Lower leg skin (tissue), 4 donors: ENCODE results near the gene NUDT16L1. TPM values are rescaled to one million over a fixed set of nuclear protein-coding genes. Genes with fewer than 3 reads are reported as not detected.
"Not testable (repeated sequence)": the region's sequence is repeated elsewhere in the genome, so short reads cannot be mapped to it uniquely, and the experiment has no call there.

Experiments used
- DNase-seq, 2 donors: peaks; one replicate each; pipeline ENCODE4 v3.0.0-alpha.2; 2019; ENCODE audit warnings: low spot score in 2 of 2
- H3K4me3 ChIP-seq: fragments of 200-600 bp; sonication (generic); 2 replicates; pipeline ENCODE4 v1.5.1; 2017; ENCODE audit warnings: mild to moderate bottlenecking, low read depth; ENCODE audit not compliant: poor library complexity, severe bottlenecking
- POLR2A ChIP-seq, 2 donors: fragments of 450-650 bp; IDR thresholded peaks; one replicate each; pipeline ENCODE4 v1.6.1; 2016 to 2017; ENCODE audit warnings: antibody characterized with exemption in 2 of 2, mild to moderate bottlenecking in 1 of 2, moderate library complexity in 1 of 2
- WGBS, 2 donors: methylation state at CpG; one replicate each; pipeline ENCODE4 v1.1.5; 2018; 5-methylcytosine and 5-hydroxymethylcytosine counted together
- intact Hi-C: fragments of 100-400 bp; cut with DNase I; formaldehyde crosslinking; loops from one replicate; pipeline ENCODE4 v1.15.0; 2023; ENCODE audit warnings: low total_unique reads
- total RNA-seq, 4 donors: library from RNA; depleted of rRNA; stranded (reverse); fragments of >200 nt; gene quantifications; one replicate each; pipeline ENCODE4 v1.1.0, GENCODE V29; 2016
- TF ChIP-seq, protein P1 (sequence below), 3 donors: fragments of 450-650 bp; IDR thresholded peaks; one replicate each; pipeline ENCODE4 v1.5.1; 2016; ENCODE audit warnings: antibody characterized with exemption in 3 of 3, mild to moderate bottlenecking in 3 of 3, moderate library complexity in 2 of 3

Gene NUDT16L1
- total RNA-seq, 4 donors from 2014 or later = 18.5 to 27.8 (median 23.6) TPM

DNA sequence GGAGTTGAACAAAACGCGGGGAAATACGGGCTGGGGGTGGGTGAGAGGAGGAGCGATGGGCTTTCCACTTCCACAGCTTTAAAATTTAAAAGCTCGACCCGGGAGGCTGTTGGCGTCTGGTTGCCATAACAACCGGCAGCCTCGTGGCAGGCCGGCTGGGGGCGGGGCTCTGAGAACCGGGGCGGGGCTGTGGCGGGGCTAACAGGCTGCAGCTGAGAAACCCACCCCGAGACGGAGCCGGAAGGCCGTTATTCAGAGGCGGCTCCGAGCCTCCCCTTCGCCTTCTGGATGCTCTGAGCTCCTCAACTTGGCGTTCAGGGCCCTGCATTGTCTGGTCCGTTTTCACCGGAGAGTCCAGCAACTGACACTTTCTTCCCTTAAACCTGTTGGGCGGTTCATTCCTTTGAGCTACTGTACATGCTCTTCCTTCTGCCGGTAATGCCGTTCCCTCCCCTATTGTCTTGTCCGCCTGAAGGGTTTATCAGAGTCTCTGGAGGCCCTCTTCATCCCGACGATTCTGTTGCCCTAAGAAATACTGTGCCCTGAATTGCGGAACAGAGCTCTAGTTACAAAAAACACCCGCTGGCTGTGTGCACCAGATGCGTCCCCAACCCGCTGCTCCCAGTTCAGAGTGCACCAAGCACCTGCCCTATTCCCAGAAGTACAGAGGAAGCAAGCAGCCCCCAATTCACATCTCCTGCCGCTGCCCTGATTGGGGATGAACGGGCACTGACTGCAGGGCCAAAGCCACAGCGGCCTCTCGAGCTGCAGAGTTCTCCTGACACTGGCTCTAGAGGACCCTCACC is 41.6 kb downstream of the NUDT16L1 start:
- H3K4me3 ChIP-seq = peak overlapping the region; percentile 78
- TF ChIP-seq POLR2A (IDR thresholded peaks at IDR 0.05) = no peak
- TF ChIP-seq, protein P1, sequence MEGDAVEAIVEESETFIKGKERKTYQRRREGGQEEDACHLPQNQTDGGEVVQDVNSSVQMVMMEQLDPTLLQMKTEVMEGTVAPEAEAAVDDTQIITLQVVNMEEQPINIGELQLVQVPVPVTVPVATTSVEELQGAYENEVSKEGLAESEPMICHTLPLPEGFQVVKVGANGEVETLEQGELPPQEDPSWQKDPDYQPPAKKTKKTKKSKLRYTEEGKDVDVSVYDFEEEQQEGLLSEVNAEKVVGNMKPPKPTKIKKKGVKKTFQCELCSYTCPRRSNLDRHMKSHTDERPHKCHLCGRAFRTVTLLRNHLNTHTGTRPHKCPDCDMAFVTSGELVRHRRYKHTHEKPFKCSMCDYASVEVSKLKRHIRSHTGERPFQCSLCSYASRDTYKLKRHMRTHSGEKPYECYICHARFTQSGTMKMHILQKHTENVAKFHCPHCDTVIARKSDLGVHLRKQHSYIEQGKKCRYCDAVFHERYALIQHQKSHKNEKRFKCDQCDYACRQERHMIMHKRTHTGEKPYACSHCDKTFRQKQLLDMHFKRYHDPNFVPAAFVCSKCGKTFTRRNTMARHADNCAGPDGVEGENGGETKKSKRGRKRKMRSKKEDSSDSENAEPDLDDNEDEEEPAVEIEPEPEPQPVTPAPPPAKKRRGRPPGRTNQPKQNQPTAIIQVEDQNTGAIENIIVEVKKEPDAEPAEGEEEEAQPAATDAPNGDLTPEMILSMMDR (IDR thresholded peaks at IDR 0.05) = no peak
- intact Hi-C loops = no loop called here
- DNase-seq = peak; percentile 83 to 97
- 7 to 8% methylated on average over 36 to 38 of the region's 38 CpGs for WGBS, 2 donors

DNA sequence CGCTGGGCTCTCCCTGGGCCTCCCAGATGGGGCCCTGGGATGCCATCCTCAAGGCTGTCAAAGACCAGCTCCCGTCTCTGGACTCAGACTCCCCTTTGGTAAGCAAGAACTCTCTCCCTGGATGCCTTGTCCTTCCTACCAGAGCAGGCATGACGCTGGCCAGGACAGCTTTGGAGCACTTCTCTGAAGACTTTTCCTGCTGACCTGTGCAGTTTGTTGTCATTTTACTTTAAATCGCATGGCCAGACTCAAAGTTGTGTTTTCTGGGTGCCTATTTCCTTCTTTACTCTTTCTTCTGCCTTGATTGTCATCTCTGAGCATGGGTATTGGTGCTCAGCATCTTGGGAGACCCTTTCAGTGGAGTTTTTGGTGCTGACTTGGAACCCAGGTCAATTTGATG is 43.2 kb downstream of the NUDT16L1 start:
- TF ChIP-seq, protein P1 (IDR thresholded peaks at IDR 0.05) = no peak
- no peak overlapping the region for H3K4me3 ChIP-seq
- intact Hi-C loops = no loop called here
- no peak for DNase-seq
- 86 to 95% methylated on average over 4 of the region's 4 CpGs for WGBS, 2 donors

DNA sequence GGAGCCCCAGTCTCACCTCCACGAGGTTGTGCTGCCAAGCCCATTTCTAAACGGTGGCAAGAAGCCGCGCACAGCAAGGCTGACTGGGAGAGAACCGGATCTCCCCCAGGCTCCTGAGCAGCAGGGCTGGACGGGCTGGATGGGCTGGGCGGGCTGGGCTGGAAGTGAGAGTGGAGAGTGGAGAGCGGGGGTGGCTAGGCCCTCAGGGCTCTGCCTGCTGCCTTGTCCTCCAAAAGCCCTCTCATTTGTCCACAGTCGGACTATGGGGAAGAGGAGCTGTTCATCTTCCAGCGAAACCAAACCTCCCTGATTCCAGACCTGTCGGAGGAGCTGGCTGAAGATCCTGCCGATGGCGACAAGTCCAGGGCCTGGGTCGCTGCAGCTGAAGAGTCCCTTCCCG is 44.2 kb downstream of the NUDT16L1 start:
- H3K4me3 ChIP-seq = no peak overlapping the region
- intact Hi-C loops = no loop called here
- DNase-seq = no peak
- no peak for TF ChIP-seq POLR2A (IDR thresholded peaks at IDR 0.05)
- TF ChIP-seq, protein P1 (IDR thresholded peaks at IDR 0.05) = no peak
- WGBS, 2 donors = 63 to 71% methylated on average over 14 to 15 of the region's 15 CpGs

DNA sequence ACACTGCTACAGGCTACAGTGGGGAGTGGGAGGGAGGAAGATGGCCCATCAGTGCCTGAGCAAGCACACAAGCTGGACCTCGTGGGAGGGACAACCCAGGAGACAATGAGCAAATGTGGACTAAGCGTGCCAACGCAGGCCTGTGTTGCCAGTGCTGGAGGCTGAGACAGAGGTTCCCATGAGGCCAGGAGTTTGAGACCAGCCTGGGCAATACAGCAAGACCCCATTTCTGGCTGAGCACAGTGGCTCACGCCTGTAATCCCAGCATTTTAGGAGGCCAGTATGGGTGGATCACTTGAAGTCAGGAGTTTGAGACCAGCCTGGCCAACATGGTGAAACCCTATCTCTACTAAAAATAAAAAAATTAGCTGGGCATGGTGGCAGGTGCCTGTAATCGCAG is 45.0 kb downstream of the NUDT16L1 start:
- H3K4me3 ChIP-seq, DNase-seq, intact Hi-C loops: not testable (repeated sequence)
- WGBS, 2 donors = 75 to 80% methylated on average over 5 of the region's 5 CpGs

DNA sequence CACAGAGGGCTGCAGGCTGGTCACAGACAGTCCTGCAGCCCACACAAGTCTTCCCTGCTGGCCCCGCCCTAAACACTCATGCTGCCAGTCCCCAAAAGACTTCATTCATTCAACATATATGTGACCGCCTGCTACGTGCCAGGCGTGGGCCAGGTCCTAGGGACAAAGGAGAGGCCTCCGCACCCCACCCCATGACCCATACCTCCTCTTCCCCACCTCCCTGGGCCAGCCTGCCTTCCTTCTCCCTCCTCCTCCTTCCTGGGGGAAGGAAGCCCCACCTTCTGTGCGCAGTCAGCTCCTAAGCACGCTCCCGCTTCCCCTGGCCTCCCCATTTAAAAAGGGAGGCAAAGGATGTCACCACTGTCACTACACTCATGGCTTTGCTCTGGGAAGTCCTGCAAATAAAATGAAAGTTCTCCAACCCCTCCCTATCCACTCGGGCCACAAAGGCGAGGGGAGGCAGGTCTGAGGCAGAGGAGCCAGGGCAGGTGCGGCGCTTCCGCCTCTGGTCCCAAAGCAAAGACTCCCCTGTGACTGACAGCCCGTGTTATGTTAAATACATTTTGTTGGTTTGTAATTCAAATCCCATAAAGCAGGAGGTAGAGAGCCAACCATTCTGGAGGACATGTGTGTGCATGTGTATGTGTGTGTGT is 50.0 kb downstream of the NUDT16L1 start:
- DNase-seq = no peak
- intact Hi-C loops = no loop called here
- H3K4me3 ChIP-seq = no peak overlapping the region
- no peak for TF ChIP-seq POLR2A (IDR thresholded peaks at IDR 0.05)
- TF ChIP-seq, protein P1 (IDR thresholded peaks at IDR 0.05) = no peak
- WGBS, 2 donors = 18 to 28% methylated on average over 14 of the region's 14 CpGs

DNA sequence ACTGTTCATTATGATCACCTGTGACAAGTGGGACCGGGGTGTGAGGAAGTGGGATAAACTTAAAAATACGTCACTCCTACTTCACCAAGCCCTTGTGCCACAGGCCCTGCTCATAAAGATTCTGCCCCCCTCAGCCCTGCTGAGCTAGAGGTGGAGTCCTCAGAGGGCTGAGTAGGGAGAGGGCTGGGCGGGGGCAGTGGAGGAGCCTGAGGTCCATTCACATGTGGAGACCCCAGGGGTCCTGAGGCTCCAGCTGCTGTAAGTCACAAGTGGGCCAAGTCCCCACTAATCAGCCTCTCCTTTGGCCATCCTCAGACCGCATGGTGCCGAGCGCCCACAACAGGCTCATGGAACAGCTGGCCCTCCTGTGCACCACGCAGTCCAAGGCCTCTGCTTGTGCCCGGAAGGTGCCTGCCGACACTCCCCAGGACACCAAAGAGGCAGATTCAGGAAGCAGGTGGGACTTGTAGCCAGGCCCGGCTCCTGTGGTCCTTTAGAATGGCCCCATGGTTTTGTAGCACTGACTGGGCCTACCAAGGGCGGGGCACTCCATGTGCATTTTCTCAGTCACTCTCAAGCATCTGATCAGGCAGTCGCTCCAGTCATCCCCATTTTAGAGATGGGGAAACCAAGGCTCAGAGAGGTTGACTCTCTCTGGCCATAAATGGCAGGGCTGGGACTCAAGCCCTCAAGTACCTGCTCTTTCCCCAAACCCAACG is 51.4 kb downstream of the NUDT16L1 start:
- intact Hi-C loops = no loop called here

More for the DNA sequence above, 51.4 kb downstream of the NUDT16L1 start:
- TF ChIP-seq POLR2A (IDR thresholded peaks at IDR 0.05) = no peak
- TF ChIP-seq, protein P1 (IDR thresholded peaks at IDR 0.05) = no peak
- no peak for DNase-seq
- 75 to 77% methylated on average over 9 to 13 of the region's 13 CpGs for WGBS, 2 donors
- no peak overlapping the region for H3K4me3 ChIP-seq
